ENCODE measurements around the gene EWSR1.
"Not testable (repeated sequence)": the region's sequence is repeated elsewhere in the genome, so short reads cannot be mapped to it uniquely, and the experiment has no call there.

Gene EWSR1

DNA sequence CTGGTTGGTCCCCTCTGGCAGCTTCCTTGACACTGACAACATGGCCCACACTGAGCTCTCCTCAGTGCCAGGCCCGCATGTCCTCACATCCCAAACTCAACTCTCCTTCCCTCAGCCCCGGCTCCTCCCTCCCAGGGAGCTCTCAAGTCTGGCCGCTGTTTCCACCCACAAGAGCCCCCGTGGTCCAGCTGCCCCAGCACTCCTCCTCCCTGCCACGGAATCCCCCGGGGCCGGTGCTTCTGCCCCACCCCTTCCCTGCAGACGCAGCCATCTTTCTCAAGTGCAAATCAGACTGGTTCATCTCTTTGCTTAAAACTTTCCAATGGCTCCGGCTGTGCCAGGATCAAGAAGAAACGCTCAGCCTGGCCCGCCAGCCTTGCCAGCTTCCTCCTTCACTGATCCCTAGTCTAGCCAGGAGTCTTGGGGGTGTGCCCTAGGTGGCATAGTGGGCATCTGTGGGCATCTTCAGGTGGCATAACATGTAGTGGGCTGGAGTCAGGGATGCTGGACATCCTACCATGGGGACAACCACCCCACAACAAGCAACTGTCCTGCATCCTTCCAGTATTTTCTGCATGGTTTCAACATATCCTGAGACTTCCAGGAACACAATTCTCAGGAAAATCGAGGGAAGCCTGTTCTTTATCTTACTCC, 69.7 kb downstream of the EWSR1 start:
- no peak for DNase-seq (ENCODE audit: low read depth)

GRCh38 chr22:29338398-29338797, 70.3 kb downstream of the EWSR1 start:
- DNase-seq (ENCODE audit: low read depth): no peak

GRCh38 chr22:29339381-29340235, 71.5 kb downstream of the EWSR1 start:
- DNase-seq (ENCODE audit: low read depth): no peak

GRCh38 chr22:29340566-29340965, 72.5 kb downstream of the EWSR1 start:
- DNase-seq (ENCODE audit: low read depth): no peak

- DNase-seq (ENCODE audit: low read depth): no peak
Measured at GRCh38 chr22:29341056-29341848, 73.2 kb downstream of the EWSR1 start.

- no peak for DNase-seq (ENCODE audit: low read depth)
Measured at GRCh38 chr22:29341849-29342127, 73.7 kb downstream of the EWSR1 start.

DNA sequence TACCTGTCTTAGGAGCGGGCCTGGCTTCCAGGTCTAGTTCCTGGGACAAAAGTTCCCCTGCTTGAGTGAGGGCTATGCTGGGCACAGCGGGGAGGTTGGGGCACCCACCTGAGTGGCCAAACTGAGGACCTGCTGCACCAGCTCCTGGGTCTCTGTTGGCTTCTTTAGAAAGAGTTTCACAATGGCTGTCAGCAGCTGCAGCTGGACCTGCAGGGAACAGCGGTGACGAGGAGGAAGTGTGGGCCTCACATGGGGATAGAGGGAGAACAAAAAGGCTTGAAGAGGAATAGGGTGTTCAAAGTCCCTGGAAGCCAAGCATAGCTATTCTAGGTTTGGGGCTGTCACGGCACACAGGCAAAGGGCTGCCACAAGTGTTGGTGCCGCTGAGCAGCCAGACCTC, 74.1 kb downstream of the EWSR1 start:
- DNase-seq (ENCODE audit: low read depth): no peak

- no peak for DNase-seq (ENCODE audit: low read depth)
Measured at GRCh38 chr22:29342577-29343312, 74.7 kb downstream of the EWSR1 start.

DNA sequence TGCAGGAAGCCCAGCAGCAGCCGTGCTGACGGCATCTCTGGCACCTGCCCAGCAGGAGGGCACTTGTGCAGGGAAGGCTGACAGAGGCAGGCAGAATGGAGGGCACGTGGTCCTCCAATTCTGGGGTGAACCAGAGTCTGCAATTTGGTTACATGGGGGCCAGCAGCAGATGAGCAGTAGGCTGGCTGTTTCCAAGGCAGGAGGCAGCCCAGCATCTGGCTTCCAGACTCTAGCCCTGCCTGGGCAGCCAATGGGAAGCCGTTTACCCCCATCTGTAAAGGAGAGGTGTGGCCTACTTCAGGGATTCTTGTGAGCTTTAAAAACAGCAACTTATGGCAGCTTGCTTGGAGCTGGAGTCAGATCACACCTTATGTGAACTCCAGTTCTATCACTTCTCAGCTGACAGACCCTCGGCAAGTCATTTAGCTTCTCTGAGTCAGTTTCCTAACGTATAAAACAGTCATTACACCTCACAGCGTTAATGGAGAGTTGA, 75.3 kb downstream of the EWSR1 start:
- DNase-seq (ENCODE audit: low read depth): no peak

DNA sequence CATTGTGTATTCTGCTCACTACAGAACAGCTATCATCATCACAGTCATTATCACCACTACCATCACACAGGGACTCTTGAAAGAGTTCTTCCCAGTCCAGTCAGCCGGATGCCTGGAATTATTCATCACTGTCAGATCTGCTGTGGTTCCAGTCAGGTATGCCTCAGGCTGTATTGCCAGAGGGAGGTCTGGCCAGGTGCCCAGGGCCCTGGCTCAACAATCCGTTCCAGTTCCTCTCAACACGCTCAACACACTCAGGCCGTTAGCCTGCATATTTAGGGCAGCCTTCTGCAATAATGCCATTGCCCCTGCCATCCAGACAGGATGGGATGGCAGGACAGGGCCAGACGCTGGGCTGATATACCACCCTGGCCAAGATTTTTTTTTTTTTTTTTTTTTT, 76.1 kb downstream of the EWSR1 start:
- no peak for DNase-seq (ENCODE audit: low read depth)

- not testable (repeated sequence) for DNase-seq (ENCODE audit: low read depth)
Measured at GRCh38 chr22:29344889-29345288, 76.8 kb downstream of the EWSR1 start.

DNA sequence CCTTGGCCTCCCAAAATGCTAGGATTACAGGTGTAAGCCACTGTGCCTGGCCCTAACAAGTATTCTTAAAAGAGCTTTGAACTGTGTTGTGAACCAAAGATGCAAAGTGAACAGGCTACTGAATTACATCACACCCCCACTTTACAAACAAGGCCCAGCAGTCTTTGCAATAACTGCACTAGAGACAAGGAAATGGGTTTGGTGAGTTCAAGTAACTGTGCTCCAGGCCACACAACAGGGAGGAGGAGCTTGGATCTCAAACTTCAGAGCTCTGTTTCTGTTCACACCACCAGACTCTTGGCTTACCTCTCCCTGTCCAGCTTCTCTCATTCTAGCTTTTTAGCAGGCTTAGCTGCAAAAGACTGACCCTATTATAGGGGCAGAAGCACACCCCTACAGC, 77.9 kb downstream of the EWSR1 start:
- no peak for DNase-seq (ENCODE audit: low read depth)

DNA sequence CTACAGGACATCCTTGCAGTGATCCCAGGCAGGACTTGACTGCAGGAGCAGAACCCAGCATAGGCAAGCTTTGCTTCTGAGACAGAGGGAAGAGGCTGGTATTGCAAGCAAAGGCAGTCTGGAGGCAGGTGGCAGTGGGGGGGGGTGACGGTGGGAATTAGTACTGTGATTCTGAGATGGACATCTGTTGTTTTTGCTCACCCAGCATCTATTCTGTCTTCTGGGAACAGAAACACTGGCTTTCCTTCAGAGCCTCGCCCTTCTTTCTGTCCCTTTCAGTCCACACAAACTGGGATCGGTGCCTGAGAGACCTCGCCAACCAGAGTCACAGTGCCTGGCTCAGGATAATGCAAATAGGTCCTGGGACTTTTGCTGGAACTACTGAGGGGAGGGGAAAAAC, 78.6 kb downstream of the EWSR1 start:
- no peak for DNase-seq (ENCODE audit: low read depth)

DNA sequence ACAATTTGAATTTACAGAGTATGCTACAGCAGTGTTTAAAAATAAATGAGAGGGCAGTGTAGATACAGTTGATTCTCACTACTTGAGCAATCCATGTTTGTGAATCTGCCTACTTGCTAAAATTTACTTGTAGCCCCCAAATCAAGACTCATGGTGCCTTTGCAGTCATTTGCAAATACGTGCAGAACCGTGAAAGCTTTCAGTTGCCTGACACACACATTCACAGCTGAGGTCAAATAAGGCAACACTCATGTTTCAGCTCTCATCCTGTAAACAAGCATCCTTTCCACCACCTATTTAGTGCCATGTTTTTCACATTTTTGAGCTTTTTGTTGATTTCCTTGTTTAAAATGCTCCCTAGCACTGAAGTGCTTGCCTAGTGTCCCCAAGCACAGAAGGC, 80.0 kb downstream of the EWSR1 start:
- no peak for DNase-seq (ENCODE audit: low read depth)

DNA sequence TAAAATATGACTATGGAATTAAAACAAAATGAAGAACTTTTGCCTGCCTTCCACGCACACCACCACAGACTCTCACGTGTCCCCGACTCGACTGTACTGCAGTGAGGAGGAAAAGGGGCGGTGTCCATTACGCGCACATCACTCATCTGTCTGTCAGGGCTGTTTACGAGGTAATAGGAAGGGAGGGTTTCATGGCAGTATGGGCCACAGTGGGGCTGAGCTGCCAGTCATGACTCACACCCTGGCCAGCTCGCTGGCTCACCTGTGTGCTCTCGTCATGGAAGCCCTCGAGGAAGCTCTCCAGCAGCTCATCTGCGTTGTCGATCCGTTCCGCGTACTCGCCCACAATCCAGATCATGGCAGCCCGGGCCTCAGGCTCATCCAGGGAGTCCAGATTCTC, 80.9 kb downstream of the EWSR1 start:
- no peak for DNase-seq (ENCODE audit: low read depth)

All from T-helper 22 cell (primary cell).